ENCODE data around the gene MMP15. TPM values are rescaled to one million over a fixed set of nuclear protein-coding genes. Genes with fewer than 3 reads are reported as not detected.

Gene MMP15
- total and polyA plus RNA-seq, 2 of the 13 experiments (the other 11 are each of a cell fraction or from before 2014, with no cell fraction given): 35.2 to 44.9 TPM

DNA sequence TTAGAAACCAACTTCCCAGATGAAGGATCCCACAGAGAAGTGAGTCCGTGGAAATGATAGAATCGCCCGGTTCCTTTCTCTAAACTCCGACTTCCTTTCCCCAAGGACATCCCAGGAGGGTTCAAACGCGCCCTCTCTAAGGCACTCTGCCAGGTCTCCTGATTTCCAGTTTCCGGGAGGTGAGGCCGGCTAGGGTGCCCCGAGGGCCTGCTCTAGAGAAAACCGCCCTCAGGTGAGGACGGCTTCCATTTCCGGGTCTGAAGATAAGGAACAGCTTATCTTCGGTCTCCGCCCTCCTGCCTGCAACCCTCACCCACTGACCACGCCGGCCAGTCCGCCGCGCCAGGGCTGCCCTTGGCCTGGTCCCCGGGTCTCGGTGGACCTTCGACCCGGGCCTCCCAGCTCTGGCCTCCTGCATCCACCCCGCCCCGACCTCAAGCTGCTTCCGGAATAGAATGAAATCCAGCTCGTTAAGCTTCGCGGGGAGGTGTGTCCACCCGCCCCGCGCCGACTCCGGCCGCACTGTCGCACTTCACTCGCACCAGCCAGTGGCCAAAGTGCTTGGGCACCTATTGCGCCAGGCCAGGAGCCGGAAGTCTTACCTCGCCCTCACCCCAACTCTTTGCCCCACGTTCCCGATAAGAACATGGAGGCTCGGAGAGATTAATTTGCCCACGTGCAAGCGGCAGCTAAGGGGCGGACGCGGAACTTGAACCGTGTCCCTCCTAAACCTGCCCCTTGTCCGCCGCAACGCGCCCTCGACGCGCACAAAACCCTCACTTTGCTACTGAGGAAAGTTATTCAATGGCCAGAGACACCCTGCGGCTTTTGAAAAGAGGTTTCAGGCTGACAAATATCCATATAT lies 836 bp upstream of the MMP15 start (continued):
- TF ChIP-seq ARHGAP35 (CRISPR knock-in tag; IDR thresholded peaks at IDR 0.05; ENCODE audit: borderline replicate concordance) (no peak), ZFP37 (CRISPR knock-in tag; IDR thresholded peaks at IDR 0.05; ENCODE audit: borderline replicate concordance) (no peak), ZNF326 (CRISPR knock-in tag; IDR thresholded peaks at IDR 0.05; ENCODE audit: borderline replicate concordance) (no peak), SIX4 (CRISPR knock-in tag; IDR thresholded peaks at IDR 0.05) (peak; percentile 52; the same call in 1 of the 2 replicates), KMT2A (CRISPR knock-in tag; IDR thresholded peaks at IDR 0.05) (peak; percentile 71), ZNF614 (CRISPR knock-in tag; IDR thresholded peaks at IDR 0.05; ENCODE audit: borderline replicate concordance) (peak; percentile 85; the same call in 1 of the 2 replicates), LCORL (IDR thresholded peaks at IDR 0.05) (no peak), LCORL (CRISPR knock-in tag; IDR thresholded peaks at IDR 0.05) (peak; percentile 83), KDM3A (CRISPR knock-in tag; IDR thresholded peaks at IDR 0.05; ENCODE audit: low read depth) (peak; percentile 43), SP5 (CRISPR knock-in tag; IDR thresholded peaks at IDR 0.05; ENCODE audit: borderline replicate concordance, low read depth) (peak; percentile 97), TCF7L2 (IDR thresholded peaks at IDR 0.05; ENCODE audit: low read depth, low read length) (no peak), HHEX (CRISPR knock-in tag; IDR thresholded peaks at IDR 0.05) (peak; percentile 7; the same call in 1 of the 2 replicates), CENPX (CRISPR knock-in tag; IDR thresholded peaks at IDR 0.05) (no peak), EHMT2 (IDR thresholded peaks at IDR 0.05; ENCODE audit: borderline replicate concordance, low read depth, low read length) (no peak; the same call in 1 of the 2 replicates), ZBTB38 (CRISPR knock-in tag; IDR thresholded peaks at IDR 0.05) (peak; percentile 88), ATRX (CRISPR knock-in tag; IDR thresholded peaks at IDR 0.05; ENCODE audit: borderline replicate concordance) (no peak), ZNF317 (CRISPR knock-in tag; IDR thresholded peaks at IDR 0.05) (peak; percentile 92), XRCC5 (optimal IDR thresholded peaks at IDR 0.05; ENCODE audit: low read length) (peak; percentile 92), NBN (conservative IDR thresholded peaks at IDR 0.05) (no peak)
- TF ChIP-seq, protein P1, sequence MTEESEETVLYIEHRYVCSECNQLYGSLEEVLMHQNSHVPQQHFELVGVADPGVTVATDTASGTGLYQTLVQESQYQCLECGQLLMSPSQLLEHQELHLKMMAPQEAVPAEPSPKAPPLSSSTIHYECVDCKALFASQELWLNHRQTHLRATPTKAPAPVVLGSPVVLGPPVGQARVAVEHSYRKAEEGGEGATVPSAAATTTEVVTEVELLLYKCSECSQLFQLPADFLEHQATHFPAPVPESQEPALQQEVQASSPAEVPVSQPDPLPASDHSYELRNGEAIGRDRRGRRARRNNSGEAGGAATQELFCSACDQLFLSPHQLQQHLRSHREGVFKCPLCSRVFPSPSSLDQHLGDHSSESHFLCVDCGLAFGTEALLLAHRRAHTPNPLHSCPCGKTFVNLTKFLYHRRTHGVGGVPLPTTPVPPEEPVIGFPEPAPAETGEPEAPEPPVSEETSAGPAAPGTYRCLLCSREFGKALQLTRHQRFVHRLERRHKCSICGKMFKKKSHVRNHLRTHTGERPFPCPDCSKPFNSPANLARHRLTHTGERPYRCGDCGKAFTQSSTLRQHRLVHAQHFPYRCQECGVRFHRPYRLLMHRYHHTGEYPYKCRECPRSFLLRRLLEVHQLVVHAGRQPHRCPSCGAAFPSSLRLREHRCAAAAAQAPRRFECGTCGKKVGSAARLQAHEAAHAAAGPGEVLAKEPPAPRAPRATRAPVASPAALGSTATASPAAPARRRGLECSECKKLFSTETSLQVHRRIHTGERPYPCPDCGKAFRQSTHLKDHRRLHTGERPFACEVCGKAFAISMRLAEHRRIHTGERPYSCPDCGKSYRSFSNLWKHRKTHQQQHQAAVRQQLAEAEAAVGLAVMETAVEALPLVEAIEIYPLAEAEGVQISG (CRISPR knock-in tag; IDR thresholded peaks at IDR 0.05): peak; percentile 90
- TF ChIP-seq, protein P2, sequence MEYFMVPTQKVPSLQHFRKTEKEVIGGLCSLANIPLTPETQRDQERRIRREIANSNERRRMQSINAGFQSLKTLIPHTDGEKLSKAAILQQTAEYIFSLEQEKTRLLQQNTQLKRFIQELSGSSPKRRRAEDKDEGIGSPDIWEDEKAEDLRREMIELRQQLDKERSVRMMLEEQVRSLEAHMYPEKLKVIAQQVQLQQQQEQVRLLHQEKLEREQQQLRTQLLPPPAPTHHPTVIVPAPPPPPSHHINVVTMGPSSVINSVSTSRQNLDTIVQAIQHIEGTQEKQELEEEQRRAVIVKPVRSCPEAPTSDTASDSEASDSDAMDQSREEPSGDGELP (IDR thresholded peaks at IDR 0.05; ENCODE audit: borderline replicate concordance, low read depth): peak; percentile 78; the same call in 1 of the 2 replicates
- TF ChIP-seq, protein P3, sequence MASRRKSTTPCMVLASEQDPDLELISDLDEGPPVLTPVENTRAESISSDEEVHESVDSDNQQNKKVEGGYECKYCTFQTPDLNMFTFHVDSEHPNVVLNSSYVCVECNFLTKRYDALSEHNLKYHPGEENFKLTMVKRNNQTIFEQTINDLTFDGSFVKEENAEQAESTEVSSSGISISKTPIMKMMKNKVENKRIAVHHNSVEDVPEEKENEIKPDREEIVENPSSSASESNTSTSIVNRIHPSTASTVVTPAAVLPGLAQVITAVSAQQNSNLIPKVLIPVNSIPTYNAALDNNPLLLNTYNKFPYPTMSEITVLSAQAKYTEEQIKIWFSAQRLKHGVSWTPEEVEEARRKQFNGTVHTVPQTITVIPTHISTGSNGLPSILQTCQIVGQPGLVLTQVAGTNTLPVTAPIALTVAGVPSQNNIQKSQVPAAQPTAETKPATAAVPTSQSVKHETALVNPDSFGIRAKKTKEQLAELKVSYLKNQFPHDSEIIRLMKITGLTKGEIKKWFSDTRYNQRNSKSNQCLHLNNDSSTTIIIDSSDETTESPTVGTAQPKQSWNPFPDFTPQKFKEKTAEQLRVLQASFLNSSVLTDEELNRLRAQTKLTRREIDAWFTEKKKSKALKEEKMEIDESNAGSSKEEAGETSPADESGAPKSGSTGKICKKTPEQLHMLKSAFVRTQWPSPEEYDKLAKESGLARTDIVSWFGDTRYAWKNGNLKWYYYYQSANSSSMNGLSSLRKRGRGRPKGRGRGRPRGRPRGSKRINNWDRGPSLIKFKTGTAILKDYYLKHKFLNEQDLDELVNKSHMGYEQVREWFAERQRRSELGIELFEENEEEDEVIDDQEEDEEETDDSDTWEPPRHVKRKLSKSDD (CRISPR knock-in tag; IDR thresholded peaks at IDR 0.05; ENCODE audit: low read depth): peak; percentile 49; the same call in 1 of the 2 replicates

Data from HepG2 (cell line).